ENCODE measurements around the gene CGAS.

- TF ChIP-seq CTCF (IDR thresholded peaks at IDR 0.05) (no peak), POLR2A (IDR thresholded peaks at IDR 0.05) (no peak)
Measured at GRCh38 chr6:73487473-73487872, 35.4 kb upstream of the CGAS start.

All from esophagus squamous epithelium (tissue), 4 donors.